ENCODE results near the gene RBM5.

The RBM5 gene

DNA sequence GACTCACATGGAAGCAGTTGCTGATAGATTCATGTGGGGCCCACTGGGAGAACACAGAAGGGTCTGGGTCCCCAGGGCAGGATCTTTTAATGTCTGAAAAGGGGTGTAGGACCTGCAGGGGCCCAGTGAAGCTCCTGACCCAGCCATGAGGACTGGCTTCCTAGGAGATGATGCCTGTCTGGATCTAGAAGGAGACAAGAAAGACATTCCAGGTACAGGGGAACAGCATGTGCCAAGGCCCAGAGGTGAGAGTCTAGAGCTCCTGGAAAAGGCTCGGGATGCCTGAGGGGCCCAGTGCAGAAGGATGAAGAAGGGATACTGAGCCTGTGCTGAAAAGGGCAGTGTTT is 61.7 kb downstream of the RBM5 start:
- no peak overlapping the region for H3K27ac ChIP-seq (ENCODE audit: low read length)
- peaks cover 27% of the 10 kb centered on the region for H3K27me3 ChIP-seq (replicated peaks; ENCODE audit: insufficient read depth, low read length)
- H4K20me1 ChIP-seq (ENCODE audit: insufficient read depth, low read length) = no peaks in the 10 kb centered on the region
- H3K36me3 ChIP-seq (replicated peaks; ENCODE audit: insufficient read depth, low read length) = no peaks in the 10 kb centered on the region
- no peak for TF ChIP-seq EZH2phosphoT487 (IDR thresholded peaks at IDR 0.05; ENCODE audit: low read length)
- TF ChIP-seq EZH2 (optimal IDR thresholded peaks at IDR 0.05; ENCODE audit: low read depth, low read length) = no peak
- TF ChIP-seq, protein P1, sequence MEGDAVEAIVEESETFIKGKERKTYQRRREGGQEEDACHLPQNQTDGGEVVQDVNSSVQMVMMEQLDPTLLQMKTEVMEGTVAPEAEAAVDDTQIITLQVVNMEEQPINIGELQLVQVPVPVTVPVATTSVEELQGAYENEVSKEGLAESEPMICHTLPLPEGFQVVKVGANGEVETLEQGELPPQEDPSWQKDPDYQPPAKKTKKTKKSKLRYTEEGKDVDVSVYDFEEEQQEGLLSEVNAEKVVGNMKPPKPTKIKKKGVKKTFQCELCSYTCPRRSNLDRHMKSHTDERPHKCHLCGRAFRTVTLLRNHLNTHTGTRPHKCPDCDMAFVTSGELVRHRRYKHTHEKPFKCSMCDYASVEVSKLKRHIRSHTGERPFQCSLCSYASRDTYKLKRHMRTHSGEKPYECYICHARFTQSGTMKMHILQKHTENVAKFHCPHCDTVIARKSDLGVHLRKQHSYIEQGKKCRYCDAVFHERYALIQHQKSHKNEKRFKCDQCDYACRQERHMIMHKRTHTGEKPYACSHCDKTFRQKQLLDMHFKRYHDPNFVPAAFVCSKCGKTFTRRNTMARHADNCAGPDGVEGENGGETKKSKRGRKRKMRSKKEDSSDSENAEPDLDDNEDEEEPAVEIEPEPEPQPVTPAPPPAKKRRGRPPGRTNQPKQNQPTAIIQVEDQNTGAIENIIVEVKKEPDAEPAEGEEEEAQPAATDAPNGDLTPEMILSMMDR (IDR thresholded peaks at IDR 0.05; ENCODE audit: low read length) = no peak
- 0 out of 2 replicates have a peak, but pooled peaks cover 4% of the 10 kb centered on the region for H3K4me1 ChIP-seq (ENCODE audit: low read length)
- no peaks in the 10 kb centered on the region for H3K9me2 ChIP-seq (replicated peaks; ENCODE audit: insufficient read depth, low read length)
- no peak for DNase-seq
- H3K79me2 ChIP-seq (ENCODE audit: low read length) = no peaks in the 10 kb centered on the region
- H2AFZ ChIP-seq (ENCODE audit: low read length) = no peak overlapping the region
- H3K9me3 ChIP-seq (replicated peaks; ENCODE audit: insufficient read depth, low read length) = no peaks in the 10 kb centered on the region
- H3F3A ChIP-seq (ENCODE audit: insufficient read depth, low read length) = no peaks in the 10 kb centered on the region
- H3K9ac ChIP-seq (ENCODE audit: low read length) = no peak overlapping the region
- no peak overlapping the region for H3K4me3 ChIP-seq (ENCODE audit: low read length)
- H3K4me2 ChIP-seq (ENCODE audit: low read depth, low read length) = no peak overlapping the region

DNA sequence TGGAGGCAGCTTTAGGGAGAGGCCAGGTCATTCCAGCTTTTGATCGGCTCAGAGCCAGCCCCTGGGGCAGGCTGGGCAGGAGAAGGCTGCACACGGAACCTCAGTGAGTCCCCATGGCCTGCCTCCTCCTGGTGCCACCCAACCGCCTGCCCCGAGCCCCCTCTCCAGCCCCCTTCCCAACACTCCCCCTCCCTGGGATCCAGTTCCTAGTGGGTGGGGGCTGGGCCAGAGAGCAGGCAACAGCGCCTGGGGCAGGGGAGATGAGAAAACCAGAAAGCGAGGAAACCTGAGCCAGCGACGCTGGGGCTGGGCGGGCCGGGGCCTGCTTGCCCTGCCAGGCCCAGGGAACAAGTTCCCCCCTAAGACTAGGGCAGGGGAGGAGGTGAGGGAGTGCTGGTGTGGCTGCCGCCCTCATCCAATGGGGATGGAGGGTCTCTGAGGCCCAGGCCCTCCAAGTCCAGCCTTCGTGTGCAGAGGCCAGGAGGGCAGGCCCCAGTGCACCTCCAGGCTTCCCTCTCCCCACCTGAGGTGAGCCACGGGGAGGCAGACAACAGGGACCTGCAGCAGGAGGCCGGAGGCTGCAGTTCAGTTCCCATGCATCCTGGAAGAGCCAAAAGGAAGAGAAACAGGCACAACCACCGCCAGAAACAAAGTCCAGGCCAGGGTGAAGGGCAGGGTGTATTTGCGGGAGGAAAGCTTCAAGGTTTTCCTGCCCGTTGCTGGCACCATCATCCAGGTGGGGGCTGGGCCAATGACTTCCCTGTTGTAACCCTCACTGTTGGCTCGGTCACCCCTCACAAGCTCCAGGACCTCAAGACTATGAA is 62.4 kb downstream of the RBM5 start:
- Histone ChIP-seq H3K27me3 (replicated peaks; ENCODE audit: insufficient read depth, low read length) (peaks cover 34% of the 10 kb centered on the region), H3K9ac (ENCODE audit: low read length) (no peak overlapping the region), H3K9me3 (replicated peaks; ENCODE audit: insufficient read depth, low read length) (no peaks in the 10 kb centered on the region), H3K79me2 (ENCODE audit: low read length) (no peaks in the 10 kb centered on the region), H3F3A (ENCODE audit: insufficient read depth, low read length) (no peaks in the 10 kb centered on the region), H3K4me3 (ENCODE audit: low read length) (no peak overlapping the region), H4K20me1 (ENCODE audit: insufficient read depth, low read length) (no peaks in the 10 kb centered on the region), H3K4me1 (ENCODE audit: low read length) (0 out of 2 replicates have a peak, but pooled peaks cover 4% of the 10 kb centered on the region), H3K4me2 (ENCODE audit: low read depth, low read length) (no peak overlapping the region), H2AFZ (ENCODE audit: low read length) (no peak overlapping the region), H3K27ac (ENCODE audit: low read length) (no peak overlapping the region), H3K36me3 (replicated peaks; ENCODE audit: insufficient read depth, low read length) (no peaks in the 10 kb centered on the region), H3K9me2 (replicated peaks; ENCODE audit: insufficient read depth, low read length) (no peaks in the 10 kb centered on the region)
- TF ChIP-seq, protein P1 (IDR thresholded peaks at IDR 0.05; ENCODE audit: low read length) = no peak
- TF ChIP-seq EZH2phosphoT487 (IDR thresholded peaks at IDR 0.05; ENCODE audit: low read length) = no peak
- no peak for TF ChIP-seq EZH2 (optimal IDR thresholded peaks at IDR 0.05; ENCODE audit: low read depth, low read length)
- DNase-seq = no peak

DNA sequence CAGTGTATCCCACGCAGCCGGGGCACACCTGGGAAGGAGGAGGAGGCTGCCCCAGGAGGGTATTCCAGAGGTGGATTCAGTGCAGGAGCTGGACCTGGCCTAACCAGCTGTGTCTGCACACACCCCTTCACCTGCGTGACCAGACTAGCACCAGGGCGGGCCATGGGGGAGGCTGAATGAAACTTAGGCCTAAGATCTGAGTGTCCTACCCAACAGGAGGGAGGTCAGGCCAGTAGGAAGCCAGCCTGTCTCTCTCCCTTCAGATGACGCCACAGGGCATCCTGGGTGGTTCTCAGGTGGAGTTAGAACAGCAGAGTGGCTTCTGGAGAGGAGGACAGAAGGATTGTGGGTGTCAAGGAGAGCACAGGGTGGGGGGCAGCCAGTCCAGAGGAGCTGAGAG is 63.0 kb downstream of the RBM5 start:
- Histone ChIP-seq H3K27ac (ENCODE audit: low read length) (no peak overlapping the region), H3K4me2 (ENCODE audit: low read depth, low read length) (no peak overlapping the region), H3K9me3 (replicated peaks; ENCODE audit: insufficient read depth, low read length) (no peaks in the 10 kb centered on the region), H2AFZ (ENCODE audit: low read length) (no peak overlapping the region), H3K9ac (ENCODE audit: low read length) (no peak overlapping the region), H3K9me2 (replicated peaks; ENCODE audit: insufficient read depth, low read length) (no peaks in the 10 kb centered on the region), H3K79me2 (ENCODE audit: low read length) (no peaks in the 10 kb centered on the region), H3K4me1 (ENCODE audit: low read length) (0 out of 2 replicates have a peak, but pooled peaks cover 4% of the 10 kb centered on the region), H3K27me3 (replicated peaks; ENCODE audit: insufficient read depth, low read length) (peaks cover 41% of the 10 kb centered on the region), H3K4me3 (ENCODE audit: low read length) (no peak overlapping the region), H3K36me3 (replicated peaks; ENCODE audit: insufficient read depth, low read length) (no peaks in the 10 kb centered on the region), H3F3A (ENCODE audit: insufficient read depth, low read length) (no peaks in the 10 kb centered on the region), H4K20me1 (ENCODE audit: insufficient read depth, low read length) (no peaks in the 10 kb centered on the region)
- TF ChIP-seq EZH2phosphoT487 (IDR thresholded peaks at IDR 0.05; ENCODE audit: low read length) (no peak), EZH2 (optimal IDR thresholded peaks at IDR 0.05; ENCODE audit: low read depth, low read length) (no peak)
- TF ChIP-seq, protein P1 (IDR thresholded peaks at IDR 0.05; ENCODE audit: low read length) = no peak
- DNase-seq = no peak
